ENCODE measurements around the gene ZNF177.
"Not testable (repeated sequence)": the region's sequence is repeated elsewhere in the genome, so short reads cannot be mapped to it uniquely, and the experiment has no call there.

Gene ZNF177

GRCh38 chr19:9362905-9363304 lies at the start of gene ZNF177:
ZNF177 (plus strand) TSS chr19:9363013; CDS start chr19:9378312, 15,299 bp downstream.
- peak; percentile 69 for DNase-seq (ENCODE audit: low read depth, low spot score)
- H3K9me3 ChIP-seq (ENCODE audit: insufficient read depth, low read length): no peaks in the 10 kb centered on the region
- no peak for TF ChIP-seq ZNF274 (IDR thresholded peaks at IDR 0.05; ENCODE audit: low read depth, low read length)
- no peak for TF ChIP-seq SUZ12 (IDR thresholded peaks at IDR 0.05; ENCODE audit: extremely low read depth, insufficient read depth, insufficient read length)
- TF ChIP-seq YY1 (IDR thresholded peaks at IDR 0.05; ENCODE audit: insufficient read depth, insufficient read length): no peak
- H3K4me1 ChIP-seq (ENCODE audit: insufficient read depth, insufficient read length): no peaks in the 10 kb centered on the region
- H3K4me3 ChIP-seq (ENCODE audit: insufficient read length, low read depth): peak within 1 kb of the TSS; percentile 74
- H3K36me3 ChIP-seq (ENCODE audit: insufficient read depth, insufficient read length, low read length): peaks cover 18% of the 10 kb centered on the region
- peak within 1 kb of the TSS; percentile 88 for H3K9ac ChIP-seq (ENCODE audit: insufficient read length, low read depth)
- no peaks in the 10 kb centered on the region for H3K27me3 ChIP-seq (ENCODE audit: insufficient read depth, insufficient read length)

GRCh38 chr19:9313756-9314155 lies 49.1 kb upstream of the ZNF177 start:
- Histone ChIP-seq H3K9me3 (ENCODE audit: insufficient read depth, low read length) (peaks cover 23% of the 10 kb centered on the region; the same call in 1 of the 2 replicates), H3K27me3 (ENCODE audit: insufficient read depth, insufficient read length) (no peaks in the 10 kb centered on the region), H3K4me3 (ENCODE audit: insufficient read length, low read depth) (no peak overlapping the region), H3K4me1 (ENCODE audit: insufficient read depth, insufficient read length) (no peaks in the 10 kb centered on the region), H3K36me3 (ENCODE audit: insufficient read depth, insufficient read length, low read length) (no peaks in the 10 kb centered on the region), H3K9ac (ENCODE audit: insufficient read length, low read depth) (no peak overlapping the region)
- DNase-seq (ENCODE audit: low read depth, low spot score): no peak
- TF ChIP-seq ZNF274 (IDR thresholded peaks at IDR 0.05; ENCODE audit: low read depth, low read length): no peak
- no peak for TF ChIP-seq SUZ12 (IDR thresholded peaks at IDR 0.05; ENCODE audit: extremely low read depth, insufficient read depth, insufficient read length)
- no peak for TF ChIP-seq YY1 (IDR thresholded peaks at IDR 0.05; ENCODE audit: insufficient read depth, insufficient read length)

- Histone ChIP-seq H3K4me1 (ENCODE audit: insufficient read depth, insufficient read length) (no peaks in the 10 kb centered on the region), H3K27me3 (ENCODE audit: insufficient read depth, insufficient read length) (no peaks in the 10 kb centered on the region), H3K36me3 (ENCODE audit: insufficient read depth, insufficient read length, low read length) (peaks cover 10% of the 10 kb centered on the region), H3K4me3 (ENCODE audit: insufficient read length, low read depth) (no peak overlapping the region), H3K9ac (ENCODE audit: insufficient read length, low read depth) (no peak overlapping the region), H3K9me3 (ENCODE audit: insufficient read depth, low read length) (peaks cover 23% of the 10 kb centered on the region)
- TF ChIP-seq ZNF274 (IDR thresholded peaks at IDR 0.05; ENCODE audit: low read depth, low read length) (no peak), YY1 (IDR thresholded peaks at IDR 0.05; ENCODE audit: insufficient read depth, insufficient read length) (no peak), SUZ12 (IDR thresholded peaks at IDR 0.05; ENCODE audit: extremely low read depth, insufficient read depth, insufficient read length) (no peak)
- no peak for DNase-seq (ENCODE audit: low read depth, low spot score)
Measured at GRCh38 chr19:9321338-9321737, 41.5 kb upstream of the ZNF177 start.

- not testable (repeated sequence) for H3K4me1 ChIP-seq (ENCODE audit: insufficient read depth, insufficient read length); H3K27me3 ChIP-seq (ENCODE audit: insufficient read depth, insufficient read length); DNase-seq (ENCODE audit: low read depth, low spot score); H3K9ac ChIP-seq (ENCODE audit: insufficient read length, low read depth); H3K4me3 ChIP-seq (ENCODE audit: insufficient read length, low read depth)
- Histone ChIP-seq H3K9me3 (ENCODE audit: insufficient read depth, low read length) (peaks cover 27% of the 10 kb centered on the region), H3K36me3 (ENCODE audit: insufficient read depth, insufficient read length, low read length) (peaks cover 15% of the 10 kb centered on the region)
Measured at GRCh38 chr19:9321756-9322155, 41.1 kb upstream of the ZNF177 start.

- H3K9me3 ChIP-seq (ENCODE audit: insufficient read depth, low read length): peaks cover 31% of the 10 kb centered on the region
- peaks cover 19% of the 10 kb centered on the region for H3K36me3 ChIP-seq (ENCODE audit: insufficient read depth, insufficient read length, low read length)
- not testable (repeated sequence) for DNase-seq (ENCODE audit: low read depth, low spot score); H3K27me3 ChIP-seq (ENCODE audit: insufficient read depth, insufficient read length); H3K4me1 ChIP-seq (ENCODE audit: insufficient read depth, insufficient read length); H3K9ac ChIP-seq (ENCODE audit: insufficient read length, low read depth); H3K4me3 ChIP-seq (ENCODE audit: insufficient read length, low read depth)
Measured at GRCh38 chr19:9322201-9322600, 40.6 kb upstream of the ZNF177 start.

- H3K27me3 ChIP-seq (ENCODE audit: insufficient read depth, insufficient read length): no peaks in the 10 kb centered on the region
- H3K9me3 ChIP-seq (ENCODE audit: insufficient read depth, low read length): peaks cover 43% of the 10 kb centered on the region
- peak overlapping the region; percentile 20 for H3K4me3 ChIP-seq (ENCODE audit: insufficient read length, low read depth)
- H3K36me3 ChIP-seq (ENCODE audit: insufficient read depth, insufficient read length, low read length): peaks cover 26% of the 10 kb centered on the region
- H3K4me1 ChIP-seq (ENCODE audit: insufficient read depth, insufficient read length): no peaks in the 10 kb centered on the region
- no peak for TF ChIP-seq SUZ12 (IDR thresholded peaks at IDR 0.05; ENCODE audit: extremely low read depth, insufficient read depth, insufficient read length)
- no peak overlapping the region for H3K9ac ChIP-seq (ENCODE audit: insufficient read length, low read depth)
- peak; percentile 69 for DNase-seq (ENCODE audit: low read depth, low spot score)
Measured at GRCh38 chr19:9323557-9323918, 39.3 kb upstream of the ZNF177 start.

GRCh38 chr19:9323919-9324583 lies 38.8 kb upstream of the ZNF177 start, which contains the start of gene ZNF559:
ZNF559 (plus strand) TSS chr19:9324179; CDS start chr19:9338550, 14,371 bp downstream.
- TF ChIP-seq SUZ12 (IDR thresholded peaks at IDR 0.05; ENCODE audit: extremely low read depth, insufficient read depth, insufficient read length) (no peak), YY1 (IDR thresholded peaks at IDR 0.05; ENCODE audit: insufficient read depth, insufficient read length) (peak; percentile 59)
- DNase-seq (ENCODE audit: low read depth, low spot score): peak; percentile 96
- no peaks in the 10 kb centered on the region for H3K27me3 ChIP-seq (ENCODE audit: insufficient read depth, insufficient read length)
- peaks cover 48% of the 10 kb centered on the region for H3K9me3 ChIP-seq (ENCODE audit: insufficient read depth, low read length)
- no peaks in the 10 kb centered on the region for H3K4me1 ChIP-seq (ENCODE audit: insufficient read depth, insufficient read length)
- H3K36me3 ChIP-seq (ENCODE audit: insufficient read depth, insufficient read length, low read length): peaks cover 30% of the 10 kb centered on the region
- peak within 1 kb of the TSS; percentile 89 for H3K9ac ChIP-seq (ENCODE audit: insufficient read length, low read depth)
- peak within 1 kb of the TSS; percentile 81 for H3K4me3 ChIP-seq (ENCODE audit: insufficient read length, low read depth)

- H3K27me3 ChIP-seq (ENCODE audit: insufficient read depth, insufficient read length): no peaks in the 10 kb centered on the region
- H3K36me3 ChIP-seq (ENCODE audit: insufficient read depth, insufficient read length, low read length): peaks cover 34% of the 10 kb centered on the region
- H3K4me1 ChIP-seq (ENCODE audit: insufficient read depth, insufficient read length): no peaks in the 10 kb centered on the region
- TF ChIP-seq YY1 (IDR thresholded peaks at IDR 0.05; ENCODE audit: insufficient read depth, insufficient read length): no peak
- no peak for DNase-seq (ENCODE audit: low read depth, low spot score)
- H3K9me3 ChIP-seq (ENCODE audit: insufficient read depth, low read length): peaks cover 54% of the 10 kb centered on the region
- peak overlapping the region; percentile 81 for H3K4me3 ChIP-seq (ENCODE audit: insufficient read length, low read depth)
- peak overlapping the region; percentile 89 for H3K9ac ChIP-seq (ENCODE audit: insufficient read length, low read depth)
Measured at GRCh38 chr19:9324584-9324962, 38.2 kb upstream of the ZNF177 start.

Measured in NT2/D1 (cell line).